Peyer's patch (tissue), 4 donors: ENCODE measurements around the gene C11orf16. TPM values are rescaled to one million over a fixed set of nuclear protein-coding genes. Genes with fewer than 3 reads are reported as not detected.
"Not testable (repeated sequence)": the region's sequence is repeated elsewhere in the genome, so short reads cannot be mapped to it uniquely, and the experiment has no call there.

ENCODE experiments used
- DNase-seq, 3 donors: peaks; one replicate each; pipeline ENCODE4 v3.0.0-alpha.2; 2017 to 2019
- H3K27ac ChIP-seq, 4 donors: fragments of 200-600 bp; sonication (generic); one replicate each; pipeline ENCODE4 v1.5.1; 2016 to 2019
- H3K27me3 ChIP-seq, 2 donors: fragments of 200-600 bp; sonication (generic); one replicate each; pipeline ENCODE4 v1.5.1; 2019
- H3K36me3 ChIP-seq, 3 donors: fragments of 200-600 bp; sonication (generic); one replicate each; pipeline ENCODE4 v1.5.1; 2016 to 2019
- H3K4me1 ChIP-seq, 4 donors: fragments of 200-600 bp; sonication (generic); one replicate each; pipeline ENCODE4 v1.5.1; 2016 to 2019
- H3K4me3 ChIP-seq, 4 donors: fragments of 200-600 bp; sonication (generic); 1 replicate in 3 of 4; 2 replicates in 1 of 4; pipeline ENCODE4 v1.5.1; 2016 to 2019; ENCODE audit warnings: mild to moderate bottlenecking in 1 of 4
- H3K9me3 ChIP-seq, 4 donors: fragments of 200-600 bp; sonication (generic); one replicate each; pipeline ENCODE4 v1.5.1; 2016 to 2019; ENCODE audit warnings: mild to moderate bottlenecking in 1 of 4
- CTCF ChIP-seq, 6 experiments: fragments of 450-650 bp in 4 of 6; fragments of 200-600 bp in 2 of 6; sonication (generic) in 1 of 6; IDR thresholded peaks; one replicate each; pipeline ENCODE4 v1.5.1; 2017 to 2019; ENCODE audit warnings: antibody characterized with exemption in 6 of 6, mild to moderate bottlenecking in 3 of 6, moderate library complexity in 1 of 6
- POLR2A ChIP-seq, 2 donors: fragments of 450-650 bp; IDR thresholded peaks; one replicate each; pipeline ENCODE4 v1.5.1; 2017; ENCODE audit warnings: antibody characterized with exemption in 2 of 2, mild to moderate bottlenecking in 2 of 2, moderate library complexity in 2 of 2
- total RNA-seq, 4 donors: library from RNA; depleted of rRNA; stranded (reverse); fragments of >200 nt; gene quantifications; one replicate each; pipeline ENCODE4 v1.1.0, GENCODE V29; 2016

The C11orf16 gene
- not detected for total RNA-seq

GRCh38 chr11:8932564-8933180, at the start of gene C11orf16:
TSS of gene C11orf16 (minus strand) at chr11:8932947. CDS start at chr11:8932308, 639 bp downstream.
- Histone ChIP-seq H3K27ac (no peak within 1 kb of the TSS), H3K9me3 (no peaks in the 10 kb centered on the region), H3K27me3 (no peaks in the 10 kb centered on the region), H3K4me1 (no peaks in the 10 kb centered on the region), H3K4me3 (no peak within 1 kb of the TSS), H3K36me3 (no peaks in the 10 kb centered on the region)
- DNase-seq, result no peak
- no peak for TF ChIP-seq CTCF (IDR thresholded peaks at IDR 0.05)
- TF ChIP-seq POLR2A (IDR thresholded peaks at IDR 0.05), result no peak

- Histone ChIP-seq H3K36me3 (no peaks in the 10 kb centered on the region), H3K27me3 (no peaks in the 10 kb centered on the region), H3K4me3 (no peak overlapping the region), H3K9me3 (no peaks in the 10 kb centered on the region), H3K4me1 (no peaks in the 10 kb centered on the region), H3K27ac (no peak overlapping the region)
- TF ChIP-seq CTCF (IDR thresholded peaks at IDR 0.05) (no peak), POLR2A (IDR thresholded peaks at IDR 0.05) (no peak)
- no peak for DNase-seq
Observed at GRCh38 chr11:8980485-8980884, 47.7 kb upstream of the C11orf16 start.

- H3K4me3 ChIP-seq, H3K9me3 ChIP-seq, H3K36me3 ChIP-seq, H3K4me1 ChIP-seq, H3K27ac ChIP-seq, DNase-seq, H3K27me3 ChIP-seq: not testable (repeated sequence)
Observed at GRCh38 chr11:8979365-8979764, 46.6 kb upstream of the C11orf16 start.

- Histone ChIP-seq H3K4me3 (no peak overlapping the region), H3K4me1 (no peaks in the 10 kb centered on the region), H3K27me3 (no peaks in the 10 kb centered on the region)
Observed at GRCh38 chr11:8973121-8973520, 40.4 kb upstream of the C11orf16 start.

GRCh38 chr11:8971924-8972316, 39.2 kb upstream of the C11orf16 start:
- Histone ChIP-seq H3K4me1 (no peaks in the 10 kb centered on the region), H3K4me3 (no peak overlapping the region), H3K27me3 (no peaks in the 10 kb centered on the region), H3K27ac (no peak overlapping the region), H3K9me3 (no peaks in the 10 kb centered on the region), H3K36me3 (no peaks in the 10 kb centered on the region)
- TF ChIP-seq POLR2A (IDR thresholded peaks at IDR 0.05) (no peak), CTCF (IDR thresholded peaks at IDR 0.05) (no peak)
- DNase-seq, result no peak

More at GRCh38 chr11:8973121-8973520, 40.4 kb upstream of the C11orf16 start:
- TF ChIP-seq CTCF (IDR thresholded peaks at IDR 0.05) (no peak), POLR2A (IDR thresholded peaks at IDR 0.05) (no peak)
- Histone ChIP-seq H3K36me3 (no peaks in the 10 kb centered on the region), H3K27ac (no peak overlapping the region), H3K9me3 (no peaks in the 10 kb centered on the region)
- no peak for DNase-seq

- Histone ChIP-seq H3K9me3 (no peaks in the 10 kb centered on the region), H3K36me3 (no peaks in the 10 kb centered on the region), H3K27me3 (no peaks in the 10 kb centered on the region), H3K4me3 (no peak overlapping the region), H3K4me1 (no peaks in the 10 kb centered on the region), H3K27ac (no peak overlapping the region)
- no peak for DNase-seq
- TF ChIP-seq CTCF (IDR thresholded peaks at IDR 0.05), result no peak
- no peak for TF ChIP-seq POLR2A (IDR thresholded peaks at IDR 0.05)
Observed at GRCh38 chr11:8971196-8971923, 38.6 kb upstream of the C11orf16 start.
